GM21447 (cell line): Measurements from ENCODE around the gene STAB2.
A peak's percentile ranks its signal among the peaks of the same experiment; 100 is the strongest.

ENCODE experiments used
- ATAC-seq: cut with Tn5 transposase; IDR thresholded peaks from one replicate; pipeline ENCODE4 v1.9.1; 2021; ENCODE audit not compliant: unreplicated experiment

STAB2 gene

GRCh38 chr12:103586132-103586531 lies 941 bp upstream of the STAB2 start:
- ATAC-seq, result no peak

GRCh38 chr12:103588680-103589079 lies 1.6 kb downstream of the STAB2 start:
- ATAC-seq, result no peak

GRCh38 chr12:103589517-103589916 lies 2.4 kb downstream of the STAB2 start:
- no peak for ATAC-seq

GRCh38 chr12:103590271-103590670 lies 3.2 kb downstream of the STAB2 start:
- ATAC-seq, result no peak

- no peak for ATAC-seq
Observed at GRCh38 chr12:103596981-103597380, 9.9 kb downstream of the STAB2 start.

- ATAC-seq, result no peak
Observed at GRCh38 chr12:103599274-103599673, 12.2 kb downstream of the STAB2 start.

- ATAC-seq, result no peak
Observed at GRCh38 chr12:103600967-103601728, 14.1 kb downstream of the STAB2 start.

GRCh38 chr12:103620395-103620794 lies 33.3 kb downstream of the STAB2 start:
- no peak for ATAC-seq

GRCh38 chr12:103623716-103624115 lies 36.6 kb downstream of the STAB2 start:
- ATAC-seq, result no peak

GRCh38 chr12:103626498-103626897 lies 39.4 kb downstream of the STAB2 start:
- no peak for ATAC-seq

GRCh38 chr12:103627189-103627855 lies 40.2 kb downstream of the STAB2 start:
- no peak for ATAC-seq

GRCh38 chr12:103632554-103633216 lies 45.6 kb downstream of the STAB2 start:
- ATAC-seq, result peak; percentile 89

- ATAC-seq, result no peak
Observed at GRCh38 chr12:103634732-103635131, 47.7 kb downstream of the STAB2 start.

GRCh38 chr12:103635419-103635818 lies 48.3 kb downstream of the STAB2 start:
- ATAC-seq, result no peak

- no peak for ATAC-seq
Observed at GRCh38 chr12:103637021-103637420, 49.9 kb downstream of the STAB2 start.

GRCh38 chr12:103637429-103637828 lies 50.4 kb downstream of the STAB2 start:
- ATAC-seq, result no peak

GRCh38 chr12:103639983-103640382 lies 52.9 kb downstream of the STAB2 start:
- no peak for ATAC-seq

- ATAC-seq, result no peak
Observed at GRCh38 chr12:103640410-103640809, 53.3 kb downstream of the STAB2 start.

- no peak for ATAC-seq
Observed at GRCh38 chr12:103640831-103641230, 53.8 kb downstream of the STAB2 start.

GRCh38 chr12:103642240-103642864 lies 55.3 kb downstream of the STAB2 start:
- ATAC-seq, result no peak

GRCh38 chr12:103645202-103645601 lies 58.1 kb downstream of the STAB2 start:
- ATAC-seq, result no peak

GRCh38 chr12:103647267-103647666 lies 60.2 kb downstream of the STAB2 start:
- no peak for ATAC-seq
